Progenitor cell of endocrine pancreas (in vitro differentiated cells): Measurements from ENCODE around the gene NDOR1. TPM values are rescaled to one million over a fixed set of nuclear protein-coding genes. Genes with fewer than 3 reads are reported as not detected.

Experiments
- DNase-seq: peaks from one replicate; pipeline ENCODE4 v3.0.0; 2021; ENCODE audit warnings: low spot score; ENCODE audit not compliant: unreplicated experiment
- H3K27ac Mint-ChIP-seq: 2 replicates; pipeline ENCODE4 v1.8.0; 2021; ENCODE audit warnings: mild to moderate bottlenecking, moderate library complexity, mixed read lengths
- H3K27me3 Mint-ChIP-seq: 2 replicates; pipeline ENCODE4 v1.8.0; 2021; ENCODE audit warnings: mixed read lengths
- H3K36me3 Mint-ChIP-seq: 2 replicates; pipeline ENCODE4 v1.8.0; 2022; ENCODE audit warnings: mixed read lengths; ENCODE audit not compliant: insufficient read depth
- H3K4me1 Mint-ChIP-seq: 2 replicates; pipeline ENCODE4 v1.8.0; 2021; ENCODE audit warnings: low read depth, mixed read lengths
- H3K4me3 Mint-ChIP-seq: 2 replicates; pipeline ENCODE4 v1.8.0; 2021; ENCODE audit warnings: low read depth, mild to moderate bottlenecking, moderate library complexity, mixed read lengths
- H3K9me3 Mint-ChIP-seq: 2 replicates; pipeline ENCODE4 v1.8.0; 2021; ENCODE audit warnings: low read depth, mixed read lengths
- CTCF ChIP-seq: fragments of 200-600 bp; sonication (generic); IDR thresholded peaks from one replicate; pipeline ENCODE4 v1.5.0; 2021; ENCODE audit warnings: antibody characterized with exemption, mild to moderate bottlenecking; ENCODE audit not compliant: unreplicated experiment
- total RNA-seq: library from RNA; stranded (reverse); gene quantifications from 2 replicates; pipeline ENCODE4 v1.2.1, GENCODE V29; 2021

Gene NDOR1
- total RNA-seq, 1 donor from 2014 or later: 37.4 TPM

GRCh38 chr9:137231372-137232039, 26.0 kb downstream of the NDOR1 start:
- peaks cover 16% of the 10 kb centered on the region for H3K4me1 Mint-ChIP-seq
- H3K9me3 Mint-ChIP-seq: no peaks in the 10 kb centered on the region
- no peaks in the 10 kb centered on the region for H3K36me3 Mint-ChIP-seq
- DNase-seq: no peak
- no peak overlapping the region for H3K27ac Mint-ChIP-seq
- no peak for TF ChIP-seq CTCF
- no peaks in the 10 kb centered on the region for H3K27me3 Mint-ChIP-seq
- no peak overlapping the region for H3K4me3 Mint-ChIP-seq

GRCh38 chr9:137232101-137232500, 26.6 kb downstream of the NDOR1 start:
- Mint-ChIP-seq H3K4me1 (peaks cover 17% of the 10 kb centered on the region), H3K4me3 (no peak overlapping the region), H3K9me3 (no peaks in the 10 kb centered on the region), H3K27me3 (no peaks in the 10 kb centered on the region), H3K36me3 (no peaks in the 10 kb centered on the region), H3K27ac (no peak overlapping the region)
- DNase-seq: no peak
- TF ChIP-seq CTCF: no peak

GRCh38 chr9:137232510-137232909, 27.0 kb downstream of the NDOR1 start:
- H3K27ac Mint-ChIP-seq: no peak overlapping the region
- DNase-seq: no peak
- H3K36me3 Mint-ChIP-seq: no peaks in the 10 kb centered on the region
- H3K4me1 Mint-ChIP-seq: peaks cover 15% of the 10 kb centered on the region
- no peak overlapping the region for H3K4me3 Mint-ChIP-seq
- no peaks in the 10 kb centered on the region for H3K27me3 Mint-ChIP-seq
- TF ChIP-seq CTCF: no peak
- H3K9me3 Mint-ChIP-seq: no peaks in the 10 kb centered on the region

GRCh38 chr9:137233143-137233980, 27.9 kb downstream of the NDOR1 start:
- no peak for TF ChIP-seq CTCF
- Mint-ChIP-seq H3K27me3 (no peaks in the 10 kb centered on the region), H3K4me1 (peaks cover 14% of the 10 kb centered on the region), H3K4me3 (no peak overlapping the region), H3K36me3 (no peaks in the 10 kb centered on the region), H3K9me3 (no peaks in the 10 kb centered on the region), H3K27ac (no peak overlapping the region)
- DNase-seq: no peak

- H3K4me1 Mint-ChIP-seq: peaks cover 17% of the 10 kb centered on the region
- no peak for DNase-seq
- no peak overlapping the region for H3K27ac Mint-ChIP-seq
- no peaks in the 10 kb centered on the region for H3K9me3 Mint-ChIP-seq
- H3K36me3 Mint-ChIP-seq: no peaks in the 10 kb centered on the region
- H3K27me3 Mint-ChIP-seq: no peaks in the 10 kb centered on the region
- H3K4me3 Mint-ChIP-seq: no peak overlapping the region
- TF ChIP-seq CTCF: no peak
Observed at GRCh38 chr9:137234055-137234697, 28.7 kb downstream of the NDOR1 start.
